Bone marrow (tissue), 2 donors: ENCODE data around the gene IGF1R.
"Not testable (repeated sequence)": the region's sequence is repeated elsewhere in the genome, so short reads cannot be mapped to it uniquely, and the experiment has no call there.

Experiments used
- DNase-seq, 2 donors: peaks; one replicate each; lab custom pipeline; 2025; lab: John Stamatoyannopoulos, UW

The IGF1R gene

DNA sequence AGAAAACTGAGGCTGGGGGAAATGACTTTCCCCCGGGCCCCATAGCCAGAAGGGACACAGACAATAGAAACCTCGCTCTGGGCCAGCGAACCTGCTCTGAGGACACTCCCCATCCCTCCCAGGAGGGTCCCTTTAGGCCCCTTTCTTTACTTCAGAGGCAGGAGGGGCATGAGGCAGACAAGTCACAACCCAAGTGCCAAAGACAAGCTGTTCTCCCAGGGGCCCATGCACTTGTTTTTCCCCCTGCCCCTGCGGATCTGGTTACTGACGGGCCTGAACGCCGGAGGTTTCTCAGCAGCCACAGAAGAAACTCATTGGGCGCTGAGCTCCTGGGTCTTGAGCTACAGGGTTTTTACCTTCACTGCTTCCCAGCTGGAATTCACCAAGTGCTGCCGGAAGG, 349.4 kb downstream of the IGF1R start:
- DNase-seq = no peak

DNA sequence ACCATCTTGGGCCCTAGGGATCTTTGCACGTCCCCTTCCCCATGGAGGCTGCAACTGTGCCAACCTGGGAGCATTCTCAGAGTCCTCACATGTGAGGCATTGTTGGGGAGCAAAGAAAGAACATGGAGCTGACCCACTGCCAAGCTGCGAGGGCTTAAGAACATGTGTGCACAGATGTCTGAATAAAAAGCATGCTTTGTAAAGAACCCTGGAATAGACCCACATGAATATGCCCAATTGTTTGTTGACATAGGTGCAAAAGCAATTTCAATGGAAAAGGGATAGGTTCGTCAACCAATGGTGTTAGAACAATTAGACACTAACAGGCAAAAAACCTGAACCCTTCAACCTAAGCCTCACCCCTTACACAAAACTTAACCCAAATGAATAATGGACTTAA, 349.9 kb downstream of the IGF1R start:
- no peak for DNase-seq

DNA sequence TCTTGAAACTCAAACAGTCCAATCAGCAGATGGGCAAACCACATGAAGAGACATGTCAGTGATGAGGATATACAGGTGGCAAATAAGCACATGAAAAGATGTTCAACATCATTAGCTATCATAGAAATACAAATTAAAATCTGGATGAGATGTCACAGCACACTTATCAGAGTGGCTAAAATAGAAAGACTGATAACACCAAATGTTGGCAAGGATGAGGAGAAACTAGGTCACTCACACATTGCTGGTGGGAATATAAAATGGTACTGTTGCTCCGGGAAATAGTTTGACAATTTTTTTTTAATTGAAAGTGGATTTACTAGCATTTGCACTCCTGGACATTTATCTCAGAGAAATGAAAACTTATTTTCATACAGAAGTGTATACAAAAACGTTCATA, 350.9 kb downstream of the IGF1R start:
- no peak for DNase-seq

DNA sequence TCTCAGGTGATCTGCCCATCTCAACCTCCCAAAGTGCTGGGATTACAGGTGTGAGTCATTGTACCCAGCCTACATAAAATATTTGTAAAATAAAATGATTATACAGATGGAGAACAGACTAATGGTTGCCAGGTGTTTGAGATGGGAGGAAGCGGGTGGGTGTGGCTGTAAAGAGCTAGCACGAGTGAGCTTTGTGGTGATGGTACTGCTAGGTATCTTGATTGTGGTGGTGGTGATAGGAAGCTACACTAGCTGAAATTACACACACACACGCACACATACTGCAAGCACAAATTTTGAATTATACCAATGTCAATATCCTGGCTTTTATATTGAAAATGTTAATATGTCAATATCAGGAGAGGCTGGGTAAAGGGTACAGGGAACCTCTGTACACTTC, 353.9 kb downstream of the IGF1R start:
- no peak for DNase-seq

DNA sequence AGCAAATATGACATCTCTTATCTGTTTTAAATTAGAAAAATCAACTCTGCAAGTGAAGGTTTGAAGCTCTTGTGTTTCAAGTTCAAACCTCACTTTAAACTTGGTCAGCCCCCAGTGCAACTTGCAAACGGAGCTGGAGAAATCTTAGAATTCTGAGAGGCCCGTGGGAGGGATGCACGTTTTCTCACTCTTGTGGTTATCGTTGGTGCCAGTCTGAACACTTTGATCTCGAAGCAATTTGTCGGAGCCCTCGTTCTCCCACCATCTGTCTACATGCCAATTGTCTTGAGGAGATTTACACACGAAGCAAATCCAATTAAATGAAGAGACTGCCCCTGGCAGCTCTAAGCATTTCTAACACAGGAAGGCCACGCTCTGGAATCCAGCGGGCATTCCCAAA, 355.0 kb downstream of the IGF1R start:
- not testable (repeated sequence) for DNase-seq

DNA sequence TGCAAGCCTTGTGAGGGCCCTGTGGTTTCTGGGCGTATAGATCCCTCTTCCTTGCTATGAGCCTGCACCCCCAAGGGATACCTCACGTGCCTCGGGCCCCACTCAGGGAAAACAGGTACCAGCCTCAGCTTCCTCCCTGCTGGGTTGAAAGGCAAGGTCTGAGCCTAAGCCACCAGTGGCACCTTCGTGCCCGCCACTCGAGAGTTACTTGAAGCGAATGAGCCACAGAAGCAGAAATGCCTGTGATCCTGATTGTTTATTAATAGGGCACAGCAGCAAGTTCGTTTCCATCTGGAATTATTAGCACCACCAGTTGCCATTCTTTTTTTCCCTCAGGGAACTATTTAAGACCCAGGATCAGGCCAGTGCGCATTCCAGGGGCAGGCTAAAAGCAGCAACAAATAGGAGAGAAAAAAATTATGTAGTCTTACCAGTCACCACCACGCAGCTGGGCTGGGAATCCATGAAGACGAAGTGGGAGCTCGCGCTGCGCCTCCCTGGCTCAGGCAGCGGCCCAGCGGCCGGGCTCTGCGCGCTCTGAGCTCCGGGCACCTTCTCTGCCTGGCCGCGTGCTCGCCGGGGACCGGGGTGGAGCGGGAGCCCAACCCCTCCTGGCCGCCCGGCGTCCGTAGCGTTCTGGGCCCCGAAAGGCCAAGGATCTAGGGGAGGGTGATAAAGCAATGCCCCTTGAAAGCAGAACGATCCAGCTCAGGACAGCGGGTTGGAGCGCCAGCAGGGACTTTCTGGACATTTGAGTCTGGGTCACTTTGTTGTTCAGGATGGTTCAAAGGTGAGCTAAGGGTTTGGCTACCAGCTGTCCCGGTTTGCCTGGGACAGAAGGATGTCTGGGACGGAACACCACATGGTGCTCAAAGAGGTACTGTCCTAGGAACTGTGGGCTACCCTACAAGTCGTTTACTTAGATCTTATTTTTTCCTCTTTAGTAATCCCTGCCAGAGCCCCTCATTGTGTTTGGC, 356.9 kb downstream of the IGF1R start:
- not testable (repeated sequence) for DNase-seq

DNA sequence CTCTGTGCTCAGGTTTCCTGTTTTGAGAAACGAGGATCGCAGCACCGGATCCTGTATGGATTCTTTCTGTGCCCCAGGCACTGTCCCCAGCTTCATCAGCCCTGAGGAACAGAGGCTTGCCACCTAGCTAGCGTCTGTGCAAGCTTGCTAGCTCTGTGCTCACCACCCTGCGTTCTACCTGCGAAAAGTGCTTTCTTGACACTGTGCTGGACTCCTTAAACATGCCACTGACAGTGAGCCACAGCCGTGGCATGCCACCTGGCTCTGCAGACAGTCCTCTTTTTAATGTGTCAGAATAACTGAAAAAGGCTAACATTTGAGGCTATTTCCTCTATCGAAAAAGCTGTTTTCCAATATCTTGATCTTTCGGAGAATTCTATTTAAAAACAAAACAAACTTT, 357.8 kb downstream of the IGF1R start:
- no peak for DNase-seq

DNA sequence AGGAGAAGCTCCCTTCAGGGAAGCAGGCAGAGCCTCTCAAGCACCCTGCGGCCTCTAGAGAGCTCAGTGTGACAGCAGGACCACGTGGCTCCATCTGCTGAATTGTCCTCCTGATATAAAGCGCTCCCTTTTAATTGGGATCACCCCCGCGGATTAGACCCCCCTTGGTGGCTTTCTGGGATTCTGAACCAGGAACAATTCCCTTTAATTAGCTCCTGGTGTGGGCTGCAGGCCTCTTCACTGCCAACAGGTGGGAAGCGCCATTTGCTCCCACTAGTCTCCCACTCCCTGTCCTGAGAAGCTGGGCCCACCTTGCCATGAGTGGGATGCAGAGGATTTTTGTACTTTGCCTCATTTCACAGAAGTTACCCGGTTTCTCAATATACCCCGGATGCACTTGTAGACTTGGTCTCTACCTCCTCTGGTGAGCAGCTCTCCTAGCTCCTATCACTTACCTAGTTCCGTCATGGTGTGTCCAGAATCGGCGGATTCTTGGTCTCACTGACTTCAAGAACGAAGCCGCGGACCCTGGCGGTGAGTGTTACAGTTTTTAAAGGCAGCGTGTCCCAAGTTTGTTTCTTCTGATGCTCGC, 358.7 kb downstream of the IGF1R start:
- DNase-seq = no peak

DNA sequence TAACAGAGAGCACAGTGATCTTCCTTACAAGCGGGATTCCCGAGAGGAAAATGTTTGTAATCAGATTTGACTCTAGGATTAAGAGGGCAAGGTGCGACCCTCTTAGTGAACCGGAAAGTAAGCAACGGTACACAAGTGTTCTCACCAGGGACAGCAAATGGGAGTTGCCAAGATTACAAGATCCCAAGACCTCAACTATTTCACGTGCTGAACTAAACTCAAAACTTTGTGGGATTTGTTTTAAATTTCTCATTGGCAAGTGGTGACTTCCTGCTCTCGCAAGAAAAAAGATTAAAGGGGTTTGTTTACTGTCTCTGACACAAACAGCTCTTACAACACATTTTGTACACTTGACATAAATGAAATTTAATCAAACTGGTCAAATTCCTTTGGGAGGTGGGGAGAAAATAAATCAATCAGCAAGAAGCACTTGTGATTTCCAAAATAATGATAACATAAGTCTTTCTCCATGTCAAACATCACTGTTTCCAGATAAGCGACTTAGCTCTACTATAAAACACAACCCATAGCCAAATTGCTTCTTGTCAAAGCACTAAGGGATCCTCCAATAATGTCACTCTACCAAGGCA, 361.5 kb downstream of the IGF1R start:
- DNase-seq = no peak

DNA sequence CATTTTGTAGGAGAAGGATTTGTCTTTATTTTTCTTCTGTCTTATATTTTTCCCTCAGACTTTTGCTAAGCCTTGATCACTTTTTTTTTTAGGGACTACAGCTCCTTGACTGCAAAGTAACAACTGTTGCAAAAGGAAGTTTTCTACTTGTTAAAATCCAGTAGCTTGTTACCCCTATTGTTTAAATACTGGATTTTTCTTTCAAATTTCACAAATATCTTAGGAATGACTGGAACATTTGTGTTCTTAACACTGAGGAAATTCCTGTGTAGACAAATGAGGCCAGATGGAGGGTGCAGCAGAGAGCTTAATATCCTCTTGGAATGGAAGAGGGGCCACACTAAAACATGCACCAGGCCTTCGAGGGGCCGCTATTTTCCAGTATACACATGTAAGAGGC, 362.4 kb downstream of the IGF1R start:
- no peak for DNase-seq
